ENCODE data around the gene PLCXD3.
"Not testable (repeated sequence)": the region's sequence is repeated elsewhere in the genome, so short reads cannot be mapped to it uniquely, and the experiment has no call there.

PLCXD3 gene

DNA sequence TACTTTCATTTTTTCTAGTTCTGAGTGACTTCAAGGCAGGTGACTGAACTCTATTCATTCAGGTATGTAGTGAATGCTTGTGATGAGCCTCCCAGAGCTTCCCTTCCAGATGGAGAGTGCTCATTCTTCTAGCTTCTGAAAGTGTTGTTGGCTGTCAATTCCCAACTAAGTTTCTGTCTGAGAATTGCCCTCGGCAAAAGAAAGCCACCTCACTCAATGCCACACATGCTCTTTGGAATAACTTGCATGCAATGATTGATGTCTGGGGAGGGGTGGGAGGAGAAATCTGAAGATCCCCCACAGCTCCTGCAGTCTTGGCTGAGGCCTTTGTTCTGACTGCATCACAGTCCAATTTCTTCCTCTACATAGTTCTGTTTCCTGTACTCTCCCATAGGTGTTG is 173.9 kb downstream of the PLCXD3 start:
- TF ChIP-seq, protein P1, sequence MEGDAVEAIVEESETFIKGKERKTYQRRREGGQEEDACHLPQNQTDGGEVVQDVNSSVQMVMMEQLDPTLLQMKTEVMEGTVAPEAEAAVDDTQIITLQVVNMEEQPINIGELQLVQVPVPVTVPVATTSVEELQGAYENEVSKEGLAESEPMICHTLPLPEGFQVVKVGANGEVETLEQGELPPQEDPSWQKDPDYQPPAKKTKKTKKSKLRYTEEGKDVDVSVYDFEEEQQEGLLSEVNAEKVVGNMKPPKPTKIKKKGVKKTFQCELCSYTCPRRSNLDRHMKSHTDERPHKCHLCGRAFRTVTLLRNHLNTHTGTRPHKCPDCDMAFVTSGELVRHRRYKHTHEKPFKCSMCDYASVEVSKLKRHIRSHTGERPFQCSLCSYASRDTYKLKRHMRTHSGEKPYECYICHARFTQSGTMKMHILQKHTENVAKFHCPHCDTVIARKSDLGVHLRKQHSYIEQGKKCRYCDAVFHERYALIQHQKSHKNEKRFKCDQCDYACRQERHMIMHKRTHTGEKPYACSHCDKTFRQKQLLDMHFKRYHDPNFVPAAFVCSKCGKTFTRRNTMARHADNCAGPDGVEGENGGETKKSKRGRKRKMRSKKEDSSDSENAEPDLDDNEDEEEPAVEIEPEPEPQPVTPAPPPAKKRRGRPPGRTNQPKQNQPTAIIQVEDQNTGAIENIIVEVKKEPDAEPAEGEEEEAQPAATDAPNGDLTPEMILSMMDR (conservative IDR thresholded peaks at IDR 0.05): no peak

DNA sequence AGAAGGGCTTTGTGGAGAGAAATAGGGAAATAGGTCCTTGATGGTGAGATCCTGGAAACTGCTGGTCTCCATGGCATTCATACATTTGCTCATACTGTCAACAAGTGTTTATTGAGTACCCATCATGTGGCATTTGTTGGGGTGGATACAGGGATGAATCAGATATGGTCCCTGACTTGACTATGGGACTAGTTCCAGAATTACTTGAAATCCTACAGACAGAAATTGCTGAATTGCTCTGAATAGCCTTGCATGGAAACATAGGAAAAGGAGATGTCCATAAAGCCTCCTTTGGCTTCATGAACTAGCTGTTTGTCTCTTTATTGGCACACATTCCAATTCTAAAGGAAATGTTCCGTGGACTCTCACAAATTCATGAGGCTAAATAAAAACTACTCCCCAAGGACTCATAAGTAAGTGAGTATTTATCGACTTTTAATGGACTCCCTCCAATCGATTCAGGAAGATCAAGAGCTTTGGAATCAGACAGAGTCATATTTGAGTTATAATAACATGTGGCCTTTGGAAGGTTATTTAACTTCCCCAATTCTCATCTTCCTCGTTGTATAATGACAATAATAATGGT is 174.7 kb downstream of the PLCXD3 start:
- TF ChIP-seq, protein P1 (conservative IDR thresholded peaks at IDR 0.05): no peak
- H3K27ac ChIP-seq: no peak overlapping the region

More for the DNA sequence above, 173.9 kb downstream of the PLCXD3 start:
- no peak overlapping the region for H3K27ac ChIP-seq

DNA sequence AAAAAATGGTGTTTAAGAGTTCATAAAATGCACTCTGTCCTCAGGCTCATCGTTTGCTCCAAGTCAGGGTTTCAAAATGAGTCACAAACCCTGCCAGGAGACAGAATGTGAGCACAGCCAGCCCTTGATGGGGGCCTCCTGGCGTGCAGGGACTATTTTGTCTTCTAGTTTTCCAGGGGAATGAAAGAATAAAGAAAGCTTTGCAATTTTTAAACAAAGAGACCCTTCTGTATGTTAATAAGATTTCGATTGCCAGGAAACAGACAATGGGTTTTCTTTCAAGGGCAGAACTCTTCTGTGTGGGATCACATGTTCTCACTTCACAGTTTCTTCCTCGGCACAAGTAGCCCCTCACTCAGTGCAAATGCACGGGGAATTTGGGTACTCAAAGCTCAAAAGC is 175.6 kb downstream of the PLCXD3 start:
- no peak overlapping the region for H3K27ac ChIP-seq
- TF ChIP-seq, protein P1 (conservative IDR thresholded peaks at IDR 0.05): no peak

DNA sequence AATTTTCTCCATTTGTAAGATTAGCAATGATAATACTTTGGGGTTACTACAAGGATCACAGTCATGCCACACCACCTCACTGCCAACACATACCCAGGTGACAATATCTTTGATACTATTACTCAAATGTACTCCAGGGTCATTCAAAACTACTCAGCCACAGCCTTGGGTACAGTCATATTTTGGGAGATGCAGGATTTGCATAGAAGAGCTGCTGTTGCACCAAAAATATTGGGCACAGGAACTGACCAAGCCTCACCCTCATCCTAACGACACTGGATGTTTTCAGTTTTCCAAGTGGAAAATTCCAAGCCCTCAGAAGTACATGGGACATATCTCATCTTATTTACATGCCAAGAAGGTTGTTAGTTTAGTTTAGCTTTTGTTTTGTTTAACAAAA is 176.2 kb downstream of the PLCXD3 start:
- TF ChIP-seq, protein P1 (conservative IDR thresholded peaks at IDR 0.05): no peak
- H3K27ac ChIP-seq: no peak overlapping the region

DNA sequence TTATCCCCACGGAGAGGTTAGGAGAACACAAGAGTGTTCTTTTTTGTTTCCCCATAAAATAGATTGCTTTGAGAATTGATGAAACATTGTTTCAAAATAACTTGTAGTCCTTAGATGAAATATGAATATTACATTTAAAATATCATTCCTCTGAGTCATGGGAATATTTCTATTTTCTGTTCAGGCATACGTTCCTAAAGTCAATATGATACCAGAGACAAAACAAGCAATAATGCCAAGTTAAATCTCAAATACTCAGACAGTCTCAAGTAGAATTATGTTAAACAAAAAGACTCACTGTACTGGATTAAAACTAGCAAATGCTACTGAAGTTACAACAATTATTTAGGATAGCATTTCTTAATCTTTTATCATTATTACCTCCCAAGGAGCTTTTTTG is 185.3 kb downstream of the PLCXD3 start:
- no peak overlapping the region for H3K27ac ChIP-seq
- TF ChIP-seq, protein P1 (conservative IDR thresholded peaks at IDR 0.05): no peak

DNA sequence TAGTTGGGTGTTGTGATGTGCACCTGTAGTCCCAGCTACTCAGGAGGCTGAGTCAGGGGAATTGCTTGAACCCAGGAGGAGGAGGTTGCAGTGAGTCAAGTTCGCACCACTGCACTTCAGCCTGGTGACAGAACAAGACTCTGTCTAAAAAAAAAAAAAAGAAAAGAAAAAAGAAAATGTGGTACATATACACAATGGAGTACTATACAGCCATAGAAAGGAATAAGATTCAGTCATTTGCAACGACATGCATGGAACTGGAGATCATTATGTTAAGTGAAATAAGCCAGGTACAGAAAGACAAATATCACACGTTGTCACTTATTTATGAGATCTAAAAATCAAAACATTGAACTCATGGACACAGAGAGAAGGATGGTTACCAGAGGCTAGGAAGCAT is 187.6 kb downstream of the PLCXD3 start:
- not testable (repeated sequence) for H3K27ac ChIP-seq

DNA sequence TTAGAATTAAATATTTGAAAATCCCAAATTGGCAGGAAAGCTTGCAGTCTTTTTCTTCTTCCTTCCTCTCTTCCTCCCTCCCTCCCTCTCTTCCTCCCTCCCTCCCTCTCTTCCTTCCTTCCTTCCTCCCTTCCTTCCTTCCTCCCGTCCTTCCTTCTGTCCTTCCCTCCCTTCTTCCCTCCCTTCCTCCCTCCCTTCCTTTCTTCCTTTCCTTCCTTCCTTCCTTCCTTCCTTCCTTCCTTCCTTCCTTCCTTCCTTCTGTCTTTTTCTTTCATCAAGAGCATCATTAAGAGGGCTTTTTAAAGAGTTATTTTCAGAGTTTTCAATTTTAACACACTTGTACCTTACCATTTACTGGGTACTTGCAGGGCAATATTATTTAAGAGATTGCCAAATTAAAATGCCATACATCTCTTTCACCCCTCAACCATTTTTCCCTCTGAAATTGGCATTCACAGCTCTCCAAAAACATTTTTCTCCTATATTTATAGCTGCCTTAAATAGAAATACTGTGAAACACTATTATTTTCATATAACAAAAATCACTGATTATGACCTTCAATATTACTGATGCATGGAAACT is 197.8 kb downstream of the PLCXD3 start:
- TF ChIP-seq, protein P1 (conservative IDR thresholded peaks at IDR 0.05): no peak

DNA sequence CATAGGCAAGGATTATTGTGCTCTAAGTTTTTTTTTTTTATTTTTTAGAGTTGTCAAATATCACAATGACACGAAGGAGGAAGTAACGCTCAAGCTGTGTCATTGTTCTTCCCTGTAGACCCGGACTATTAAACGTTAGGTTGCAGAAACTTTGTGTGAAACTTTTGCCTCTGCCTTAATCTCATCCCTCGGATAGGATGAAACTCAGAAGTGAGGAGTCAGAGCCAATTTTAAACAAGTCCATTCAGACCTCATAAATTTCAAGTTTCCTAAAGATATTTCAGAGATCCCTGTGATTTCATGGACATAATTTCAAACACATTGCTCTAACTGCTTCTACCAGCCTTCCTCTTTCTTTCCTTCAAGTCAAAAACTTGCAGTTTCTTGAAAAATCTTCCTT is 198.3 kb downstream of the PLCXD3 start:
- H3K27ac ChIP-seq: no peak overlapping the region
- TF ChIP-seq, protein P1 (conservative IDR thresholded peaks at IDR 0.05): no peak

More for the DNA sequence above, 197.8 kb downstream of the PLCXD3 start:
- no peak overlapping the region for H3K27ac ChIP-seq
